NCI-H526 treated with DMSO at 0.1 percent for 48 hours (cell line): ENCODE data around the gene NIP7.
A peak's percentile ranks its signal among the peaks of the same experiment; 100 is the strongest.
"Not testable (repeated sequence)": the region's sequence is repeated elsewhere in the genome, so short reads cannot be mapped to it uniquely, and the experiment has no call there.

Experiments
- DNase-seq: peaks from one replicate; lab custom pipeline; 2025; lab: John Stamatoyannopoulos, UW

NIP7 gene

GRCh38 chr16:69345923-69346322, 6.4 kb downstream of the NIP7 start:
- no peak for DNase-seq

GRCh38 chr16:69346683-69347082, 7.1 kb downstream of the NIP7 start:
- DNase-seq, result no peak

GRCh38 chr16:69348222-69348621, 8.7 kb downstream of the NIP7 start:
- no peak for DNase-seq

GRCh38 chr16:69349536-69349935, 10.0 kb downstream of the NIP7 start:
- no peak for DNase-seq

GRCh38 chr16:69350536-69351133, 11.1 kb downstream of the NIP7 start:
- no peak for DNase-seq

- DNase-seq, result peak; percentile 50
These were observed 11.9 kb downstream of the NIP7 start, which contains the start of gene TMED6 for GRCh38 chr16:69351309-69352027. TMED6 (minus strand) TSS chr16:69351786; CDS start chr16:69351753, 33 bp downstream.

GRCh38 chr16:69360070-69360469, 20.5 kb downstream of the NIP7 start:
- DNase-seq, result not testable (repeated sequence)

- no peak for DNase-seq
These were observed 23.7 kb downstream of the NIP7 start for GRCh38 chr16:69363281-69363717.

GRCh38 chr16:69364088-69364487, 24.5 kb downstream of the NIP7 start:
- no peak for DNase-seq

- DNase-seq, result no peak
These were observed 26.3 kb downstream of the NIP7 start for GRCh38 chr16:69365901-69366300.

- DNase-seq, result no peak
These were observed 26.9 kb downstream of the NIP7 start for GRCh38 chr16:69366431-69366830.

- DNase-seq, result no peak
These were observed 28.4 kb downstream of the NIP7 start for GRCh38 chr16:69367980-69368379.

- no peak for DNase-seq
These were observed 29.3 kb downstream of the NIP7 start for GRCh38 chr16:69368866-69369265.

GRCh38 chr16:69371564-69371963, 32.0 kb downstream of the NIP7 start:
- no peak for DNase-seq

- no peak for DNase-seq
These were observed 33.4 kb downstream of the NIP7 start for GRCh38 chr16:69373019-69373418.

GRCh38 chr16:69376393-69377059, 37.0 kb downstream of the NIP7 start:
- DNase-seq, result no peak

- no peak for DNase-seq
These were observed 38.5 kb downstream of the NIP7 start for GRCh38 chr16:69378036-69378435.

GRCh38 chr16:69378760-69379159, 39.2 kb downstream of the NIP7 start:
- DNase-seq, result no peak

GRCh38 chr16:69381231-69381630, 41.7 kb downstream of the NIP7 start:
- no peak for DNase-seq

GRCh38 chr16:69382421-69382820, 42.8 kb downstream of the NIP7 start:
- no peak for DNase-seq

GRCh38 chr16:69384974-69385373, 45.4 kb downstream of the NIP7 start:
- no peak for DNase-seq

GRCh38 chr16:69386596-69386995, 47.0 kb downstream of the NIP7 start:
- no peak for DNase-seq
